Endothelial cell of umbilical vein (primary cell): ENCODE results near the gene WFIKKN1. TPM values are rescaled to one million over a fixed set of nuclear protein-coding genes. Genes with fewer than 3 reads are reported as not detected.

ENCODE experiments used
- BruUV-seq: library from RNA; stranded (reverse); fragments of 400-500 nt; replicated peaks from 2 replicates; lab custom pipeline; 2021; lab: Mats Ljungman, UMichigan
- CTCF ChIA-PET: fragments of 300-600, 350-600 bp; sonication (Branson Sonifier 250); formaldehyde crosslinking; loops from one replicate; lab custom pipeline; 2021; ENCODE audit warnings: antibody characterized with exemption, inconsistent platforms; lab: Charles Lee
- POLR2A ChIA-PET: fragments of 300-600, 350-600 bp; sonication (Branson Sonifier 250); formaldehyde crosslinking; loops from one replicate; lab custom pipeline; 2021; ENCODE audit warnings: antibody characterized with exemption, inconsistent platforms; lab: Charles Lee
- DNase-seq: peaks from one replicate; pipeline ENCODE4 v3.0.0-alpha.2; 2011; ENCODE audit warnings: low read depth, low spot score
- FAIRE-seq: peaks from 2 replicates; lab custom pipeline; 2011; peaks lifted over from hg19 to GRCh38; lab: Jason Lieb, UNC
- H2AFZ ChIP-seq: 2 replicates; pipeline ENCODE4 v1.6.0; 2012; ENCODE audit warnings: low read depth, low read length, control low read depth, inconsistent platforms
- H3K27ac ChIP-seq: 2 replicates; pipeline ENCODE4 v1.5.1; 2011; ENCODE audit warnings: low read depth, mild to moderate bottlenecking, control low read depth, low read length, moderate library complexity; ENCODE audit not compliant: insufficient read depth
- H3K27me3 ChIP-seq, 2 experiments: 2 replicates each; pipeline versions ENCODE4 v1.6.0 to v1.6.1; 2011; ENCODE audit warnings: low read length in 2 of 2, mixed read lengths in 1 of 2; ENCODE audit not compliant: control insufficient read depth in 2 of 2, insufficient read depth in 2 of 2
- H3K36me3 ChIP-seq, 2 experiments: 2 replicates in 1 of 2; 3 replicates in 1 of 2; pipeline ENCODE4 v1.5.1; 2011; ENCODE audit warnings: low read length in 2 of 2, mild to moderate bottlenecking in 1 of 2, moderate library complexity in 1 of 2; ENCODE audit not compliant: control insufficient read depth in 2 of 2, insufficient read depth in 2 of 2; ENCODE audit errors: extremely low read depth in 1 of 2
- H3K4me1 ChIP-seq: 3 replicates; pipeline ENCODE4 v1.5.1; 2011; ENCODE audit warnings: mild to moderate bottlenecking, low read length; ENCODE audit not compliant: control insufficient read depth, insufficient read depth; ENCODE audit errors: extremely low read depth
- H3K4me2 ChIP-seq: 2 replicates; pipeline ENCODE4 v1.6.1; 2011; ENCODE audit warnings: low read length, control low read depth, mixed read lengths; ENCODE audit not compliant: insufficient read depth
- H3K4me3 ChIP-seq, 3 experiments: fragments of 200-600 bp in 1 of 3; sonication (generic), shearing (Covaris generic) in 1 of 3; replicated peaks in 1 of 3; 2 replicates each; pipeline ENCODE4 v1.5.1; 2011 to 2016; ENCODE audit warnings: control low read depth in 3 of 3, low read length in 3 of 3, mild to moderate bottlenecking in 2 of 3, inconsistent platforms in 1 of 3, low read depth in 1 of 3, moderate library complexity in 1 of 3; ENCODE audit not compliant: insufficient read depth in 1 of 3
- H3K79me2 ChIP-seq: 2 replicates; pipeline ENCODE4 v1.6.0; 2012; ENCODE audit warnings: low read length, inconsistent platforms; ENCODE audit not compliant: control insufficient read depth, insufficient read depth
- H3K9ac ChIP-seq: replicated peaks from 2 replicates; pipeline ENCODE3; 2011; ENCODE audit warnings: low read length, control low read depth; ENCODE audit not compliant: insufficient read depth; ENCODE audit errors: extremely low read depth
- H3K9me1 ChIP-seq: replicated peaks from 3 replicates; pipeline ENCODE4 v1.6.0; 2011; ENCODE audit warnings: mild to moderate bottlenecking, low read length; ENCODE audit not compliant: control insufficient read depth, insufficient read depth; ENCODE audit errors: extremely low read depth
- H3K9me3 ChIP-seq: replicated peaks from 2 replicates; pipeline ENCODE4 v1.5.1; 2012; ENCODE audit warnings: low read length, inconsistent platforms; ENCODE audit not compliant: control insufficient read depth, insufficient read depth
- H4K20me1 ChIP-seq: replicated peaks from 2 replicates; pipeline ENCODE3; 2011; ENCODE audit warnings: mild to moderate bottlenecking, low read length; ENCODE audit not compliant: control insufficient read depth, insufficient read depth; ENCODE audit errors: extremely low read depth
- EZH2 ChIP-seq: IDR thresholded peaks from 2 replicates; pipeline ENCODE4 v1.6.1; 2012; ENCODE audit warnings: borderline replicate concordance, low read depth, mild to moderate bottlenecking, moderate library complexity, low read length, inconsistent platforms; ENCODE audit not compliant: severe bottlenecking
- FOS ChIP-seq: IDR thresholded peaks from 2 replicates; pipeline ENCODE4 v1.6.1; 2011; ENCODE audit warnings: mild to moderate bottlenecking, low read length, moderate library complexity, borderline replicate concordance; ENCODE audit not compliant: insufficient read depth
- GATA2 ChIP-seq: IDR thresholded peaks from 2 replicates; pipeline ENCODE4 v1.7.0; 2011; ENCODE audit warnings: low read depth, mild to moderate bottlenecking, moderate library complexity, mixed read lengths, low read length; ENCODE audit not compliant: insufficient read length, insufficient read depth
- JUN ChIP-seq: IDR thresholded peaks from 2 replicates; pipeline ENCODE4 v1.6.1; 2011; ENCODE audit warnings: borderline replicate concordance, low read depth; ENCODE audit not compliant: insufficient read length, insufficient read depth
- MYC ChIP-seq: IDR thresholded peaks from one replicate; pipeline ENCODE4 v1.6.1; 2011; ENCODE audit warnings: mild to moderate bottlenecking, low read depth, low read length
- POLR2A ChIP-seq: IDR thresholded peaks from 2 replicates; pipeline ENCODE4 v1.6.1; 2012; ENCODE audit warnings: low read depth, mild to moderate bottlenecking, control low read depth, low read length
- POLR2AphosphoS5 ChIP-seq: IDR thresholded peaks from 2 replicates; pipeline ENCODE4 v1.6.1; 2012; ENCODE audit warnings: low read depth, mild to moderate bottlenecking, control low read depth, low read length, moderate library complexity; ENCODE audit not compliant: insufficient read depth
- dilution Hi-C: fragments of 300-500 bp; cut with MboI; formaldehyde crosslinking; loops from one replicate; pipeline ENCODE4 v1.15.0; 2019; ENCODE audit warnings: low sequenced_read_pairs; ENCODE audit not compliant: extremely low pct_ligation_motif_present
- intact Hi-C: fragments of 100-400 bp; cut with micrococcal nuclease; formaldehyde crosslinking; loops from one replicate; pipeline ENCODE4 v1.10.0; 2022
- polyA plus RNA-seq, 4 experiments: library from polyadenylated mRNA; depleted of rRNA in 3 of 4; stranded (reverse) in 3 of 4; unstranded in 1 of 4; fragments of >200 nt; gene quantifications; 2 replicates each; pipeline versions ENCODE4 v1.2.1 to v1.2.3, GENCODE V29; 2011 to 2012; ENCODE audit warnings: missing spikeins in 1 of 4
- total RNA-seq: library from RNA; stranded (reverse); gene quantifications from 2 replicates; pipeline ENCODE4 v1.2.3, GENCODE V29; 2021
- TF ChIP-seq, protein P1 (sequence below): IDR thresholded peaks from 2 replicates; pipeline ENCODE4 v1.6.1; 2011; ENCODE audit not compliant: insufficient read depth, insufficient read length
- TF ChIP-seq, protein P2 (sequence below), 2 donors: IDR thresholded peaks; 1 replicate in 1 of 2; 2 replicates in 1 of 2; pipeline ENCODE4 v1.5.1; 2011; ENCODE audit warnings: low read length in 2 of 2, mild to moderate bottlenecking in 2 of 2, moderate library complexity in 2 of 2, control low read depth in 1 of 2, inconsistent platforms in 1 of 2, low read depth in 1 of 2; ENCODE audit not compliant: insufficient read depth in 1 of 2; ENCODE audit errors: extremely low read depth in 1 of 2

Gene WFIKKN1
- total and polyA plus RNA-seq, 2 donors (not counting 3 experiments of a cell fraction or from before 2014, with no cell fraction given) = 0.06 to 0.40 TPM

DNA sequence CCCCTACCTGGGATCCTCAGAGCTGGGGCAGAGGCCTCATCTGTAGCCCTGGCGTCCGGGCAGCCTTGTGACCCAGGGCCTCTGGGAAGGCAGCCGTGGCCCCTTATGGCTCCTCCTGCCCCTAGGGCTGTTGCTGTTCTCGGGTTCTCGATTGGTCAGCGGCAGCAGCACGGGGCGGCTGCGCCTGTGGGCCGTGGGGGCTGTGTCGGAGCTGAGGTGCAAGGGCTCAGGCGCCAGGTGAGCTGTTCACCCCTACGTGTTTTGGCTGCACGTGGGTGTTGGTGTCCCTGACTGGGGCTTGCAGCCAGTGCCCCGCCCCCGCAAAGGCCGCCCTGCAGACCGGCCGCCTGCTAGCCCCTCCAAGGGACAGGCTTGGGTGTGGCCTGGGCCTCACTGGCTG, 31.3 kb downstream of the WFIKKN1 start:
- DNase-seq (no peak), FAIRE-seq (no peak)
- dilution Hi-C loops (no loop called here), intact Hi-C loops (no loop called here)
- H3K27ac ChIP-seq = no peak overlapping the region
- H3K9ac ChIP-seq = no peak overlapping the region
- H4K20me1 ChIP-seq = no peaks in the 10 kb centered on the region
- CTCF ChIA-PET = interaction anchor here (0.7 to 1.4 kb wide), 2 partner anchors 24 to 26 kb away, joined by 3 read pairs; partner anchors contain the start of gene METTL26
- POLR2A ChIA-PET = no interaction called here
- BruUV-seq = no TSS peak
- no peak overlapping the region for H3K4me2 ChIP-seq
- peaks cover 0 to 3% of the 10 kb centered on the region in 2 experiments for H3K36me3 ChIP-seq
- TF ChIP-seq FOS (no peak), GATA2 (no peak), POLR2A (no peak), EZH2 (no peak), POLR2AphosphoS5 (no peak), MYC (no peak), JUN (no peak)
- TF ChIP-seq, protein P1, sequence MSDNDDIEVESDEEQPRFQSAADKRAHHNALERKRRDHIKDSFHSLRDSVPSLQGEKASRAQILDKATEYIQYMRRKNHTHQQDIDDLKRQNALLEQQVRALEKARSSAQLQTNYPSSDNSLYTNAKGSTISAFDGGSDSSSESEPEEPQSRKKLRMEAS = no peak
- TF ChIP-seq, protein P2, sequence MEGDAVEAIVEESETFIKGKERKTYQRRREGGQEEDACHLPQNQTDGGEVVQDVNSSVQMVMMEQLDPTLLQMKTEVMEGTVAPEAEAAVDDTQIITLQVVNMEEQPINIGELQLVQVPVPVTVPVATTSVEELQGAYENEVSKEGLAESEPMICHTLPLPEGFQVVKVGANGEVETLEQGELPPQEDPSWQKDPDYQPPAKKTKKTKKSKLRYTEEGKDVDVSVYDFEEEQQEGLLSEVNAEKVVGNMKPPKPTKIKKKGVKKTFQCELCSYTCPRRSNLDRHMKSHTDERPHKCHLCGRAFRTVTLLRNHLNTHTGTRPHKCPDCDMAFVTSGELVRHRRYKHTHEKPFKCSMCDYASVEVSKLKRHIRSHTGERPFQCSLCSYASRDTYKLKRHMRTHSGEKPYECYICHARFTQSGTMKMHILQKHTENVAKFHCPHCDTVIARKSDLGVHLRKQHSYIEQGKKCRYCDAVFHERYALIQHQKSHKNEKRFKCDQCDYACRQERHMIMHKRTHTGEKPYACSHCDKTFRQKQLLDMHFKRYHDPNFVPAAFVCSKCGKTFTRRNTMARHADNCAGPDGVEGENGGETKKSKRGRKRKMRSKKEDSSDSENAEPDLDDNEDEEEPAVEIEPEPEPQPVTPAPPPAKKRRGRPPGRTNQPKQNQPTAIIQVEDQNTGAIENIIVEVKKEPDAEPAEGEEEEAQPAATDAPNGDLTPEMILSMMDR (IDR thresholded peaks at IDR 0.05; ENCODE audit: extremely low read depth in 1 of 2, insufficient read depth in 1 of 2, low read depth in 1 of 2, low read length in 2 of 2) = no peak
- H3K79me2 ChIP-seq = no peaks in the 10 kb centered on the region
- no peaks in the 10 kb centered on the region for H3K4me1 ChIP-seq
- no peaks in the 10 kb centered on the region for H3K9me1 ChIP-seq
- H3K27me3 ChIP-seq = no peaks in the 10 kb centered on the region
- no peak overlapping the region for H3K4me3 ChIP-seq
- H3K9me3 ChIP-seq = no peaks in the 10 kb centered on the region
- H2AFZ ChIP-seq = no peak overlapping the region
